ENCODE results near the gene KIFC3.

Gene KIFC3

DNA sequence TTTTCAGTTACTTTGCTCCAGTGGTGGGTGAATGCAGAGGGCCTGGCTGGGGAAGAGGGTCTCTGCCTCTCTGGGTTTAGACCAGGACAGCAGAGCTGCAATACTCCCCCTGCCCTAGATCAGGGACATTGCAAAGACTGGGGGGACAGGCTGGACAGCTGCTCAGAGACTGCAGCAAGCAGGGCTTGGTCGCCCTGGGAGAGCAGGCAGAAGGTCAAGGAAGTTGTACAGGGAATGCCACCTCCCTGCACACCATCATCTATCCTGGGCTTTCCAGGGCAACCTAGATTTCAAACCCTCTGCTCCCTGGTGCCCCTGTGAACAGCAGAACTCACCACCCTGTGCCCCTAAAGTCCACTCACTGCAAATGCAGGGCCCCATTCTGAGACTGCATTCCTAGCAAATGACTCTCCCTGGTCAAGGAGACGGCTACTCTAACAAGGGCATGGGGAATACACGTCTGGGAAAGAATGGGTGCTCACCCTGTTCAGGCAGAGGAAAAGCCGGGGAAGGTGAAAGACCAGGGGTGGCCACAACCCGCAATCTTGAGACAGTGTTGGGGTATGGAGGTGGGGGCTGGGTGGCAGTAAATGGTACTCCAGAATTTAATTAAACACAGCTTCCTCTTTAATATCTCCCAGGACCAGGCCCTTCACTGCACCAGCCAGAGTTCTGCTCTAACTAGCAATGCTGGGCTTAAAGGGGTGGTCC lies 1.0 kb downstream of the KIFC3 start:
- Histone ChIP-seq H3K9me3 (ENCODE audit: control insufficient read depth, insufficient read depth, low read depth, low read length) (no peaks in the 10 kb centered on the region), H3K4me3 (ENCODE audit: low read depth, low read length) (peak overlapping the region; percentile 49), H3K36me3 (ENCODE audit: control insufficient read depth in 2 of 2, insufficient read depth in 1 of 2, low read length in 2 of 2) (peaks cover 0 to 9% of the 10 kb centered on the region in 2 experiments; a peak in 1 of 3 replicates), H3K4me1 (ENCODE audit: control insufficient read depth, insufficient read depth, low read length) (peaks cover 3% of the 10 kb centered on the region; the same call in 1 of the 2 replicates), H3K27ac (ENCODE audit: extremely low read depth, low read depth, low read length) (no peak overlapping the region)
- POLR2A ChIA-PET, result interaction anchor here (1.9 kb wide), 1 partner anchor 9 kb away, joined by 7 read pairs; no protein-coding TSS in a partner anchor
- CTCF ChIA-PET, result interaction anchor here (0.6 to 2.7 kb wide), 3 partner anchors 62 to 923 kb away, joined by 3 to 13 read pairs (median 7); no protein-coding TSS in a partner anchor
- TF ChIP-seq ZNF2 (tag by site-specific recombination; IDR thresholded peaks at IDR 0.05), result no peak

DNA sequence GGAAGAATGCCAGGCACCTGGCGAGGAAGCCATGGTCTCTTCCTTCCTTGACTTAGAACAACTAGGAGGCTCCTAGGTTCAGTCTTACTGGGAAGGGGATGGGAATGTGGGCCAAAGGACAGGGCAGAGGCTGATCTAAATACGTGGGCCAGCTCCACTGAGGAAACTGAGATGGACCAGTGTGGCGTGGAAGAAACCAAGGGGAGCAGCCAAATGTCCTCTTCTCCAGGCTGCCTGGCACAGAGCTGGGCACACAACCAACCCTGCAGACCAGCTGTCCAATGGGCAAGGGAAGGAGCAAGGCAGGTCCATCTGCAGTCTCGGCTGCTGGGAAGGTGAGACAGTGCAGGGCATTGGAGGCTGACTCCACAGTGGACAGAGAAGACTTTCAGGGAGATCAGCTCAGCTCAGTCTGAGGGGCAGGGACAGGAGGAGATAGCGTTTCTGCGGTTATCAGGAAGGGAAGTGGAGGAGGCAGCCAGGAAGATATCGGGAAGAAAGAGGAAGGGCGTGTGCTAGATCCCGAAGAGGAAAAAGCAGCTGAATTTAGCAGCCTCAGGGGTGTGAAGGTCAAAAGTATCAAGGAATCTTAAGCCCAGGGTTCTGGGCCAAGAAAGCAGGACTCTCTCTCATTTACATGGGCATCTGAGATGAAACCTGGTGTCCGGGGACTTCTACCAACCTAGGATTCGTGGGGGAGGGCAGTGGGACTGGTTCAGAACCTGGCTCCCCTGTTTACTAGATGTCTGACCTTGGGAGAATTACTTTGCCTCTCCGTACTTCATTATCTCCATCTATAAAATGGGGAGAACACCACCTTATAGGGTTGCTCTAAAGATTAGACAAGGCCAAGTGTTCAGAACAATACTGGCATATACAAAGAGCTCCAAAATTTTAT lies 1.8 kb downstream of the KIFC3 start:
- POLR2A ChIA-PET, result interaction anchor here (1.9 kb wide), 1 partner anchor 10 kb away, joined by 7 read pairs; no protein-coding TSS in a partner anchor

DNA sequence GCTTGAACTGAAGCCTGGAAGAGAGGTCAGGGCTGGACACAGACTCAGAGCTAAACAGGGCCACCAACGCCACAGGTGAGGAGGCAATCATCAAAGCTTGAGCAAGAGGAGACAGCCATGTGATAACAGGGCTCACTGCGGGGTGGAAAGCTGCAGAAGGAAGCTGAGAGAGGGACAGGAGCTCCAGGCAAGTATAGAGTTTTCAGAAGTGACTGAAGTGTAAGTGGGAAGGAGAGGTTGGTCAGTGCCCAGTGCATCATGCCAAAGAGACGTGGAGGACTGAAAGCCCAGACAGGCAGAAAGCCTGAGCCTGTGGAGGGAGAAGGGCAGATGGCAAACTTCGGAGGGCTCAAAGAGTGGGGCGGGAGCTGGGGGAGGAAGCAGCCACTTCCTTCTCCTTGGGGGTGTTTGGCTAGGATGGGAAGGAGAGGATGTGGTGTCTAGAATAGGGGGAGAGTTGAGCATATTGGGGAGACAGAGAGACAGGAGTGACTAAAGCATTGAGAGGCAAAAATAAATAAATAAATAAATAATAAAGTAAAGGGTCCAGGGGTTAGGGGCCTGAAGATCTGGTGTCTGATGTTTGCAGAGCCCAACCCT lies 2.6 kb downstream of the KIFC3 start:
- Histone ChIP-seq H3K4me1 (ENCODE audit: control insufficient read depth, insufficient read depth, low read length) (peaks cover 3% of the 10 kb centered on the region; the same call in 1 of the 2 replicates), H3K4me3 (ENCODE audit: low read depth, low read length) (no peak overlapping the region), H3K9me3 (ENCODE audit: control insufficient read depth, insufficient read depth, low read depth, low read length) (no peaks in the 10 kb centered on the region), H3K27ac (ENCODE audit: extremely low read depth, low read depth, low read length) (no peak overlapping the region), H3K36me3 (ENCODE audit: control insufficient read depth in 2 of 2, insufficient read depth in 1 of 2, low read length in 2 of 2) (peaks cover 0 to 9% of the 10 kb centered on the region in 2 experiments; a peak in 1 of 3 replicates)
- POLR2A ChIA-PET, result no interaction called here
- CTCF ChIA-PET, result interaction anchor here (0.9 to 1.5 kb wide), 4 partner anchors 9 to 67 kb away, joined by 3 to 7 read pairs (median 6); no protein-coding TSS in a partner anchor
- TF ChIP-seq GLIS1 (tag by site-specific recombination; IDR thresholded peaks at IDR 0.05), result peak; percentile 66; the same call in 1 of the 2 replicates
- TF ChIP-seq, protein P1, sequence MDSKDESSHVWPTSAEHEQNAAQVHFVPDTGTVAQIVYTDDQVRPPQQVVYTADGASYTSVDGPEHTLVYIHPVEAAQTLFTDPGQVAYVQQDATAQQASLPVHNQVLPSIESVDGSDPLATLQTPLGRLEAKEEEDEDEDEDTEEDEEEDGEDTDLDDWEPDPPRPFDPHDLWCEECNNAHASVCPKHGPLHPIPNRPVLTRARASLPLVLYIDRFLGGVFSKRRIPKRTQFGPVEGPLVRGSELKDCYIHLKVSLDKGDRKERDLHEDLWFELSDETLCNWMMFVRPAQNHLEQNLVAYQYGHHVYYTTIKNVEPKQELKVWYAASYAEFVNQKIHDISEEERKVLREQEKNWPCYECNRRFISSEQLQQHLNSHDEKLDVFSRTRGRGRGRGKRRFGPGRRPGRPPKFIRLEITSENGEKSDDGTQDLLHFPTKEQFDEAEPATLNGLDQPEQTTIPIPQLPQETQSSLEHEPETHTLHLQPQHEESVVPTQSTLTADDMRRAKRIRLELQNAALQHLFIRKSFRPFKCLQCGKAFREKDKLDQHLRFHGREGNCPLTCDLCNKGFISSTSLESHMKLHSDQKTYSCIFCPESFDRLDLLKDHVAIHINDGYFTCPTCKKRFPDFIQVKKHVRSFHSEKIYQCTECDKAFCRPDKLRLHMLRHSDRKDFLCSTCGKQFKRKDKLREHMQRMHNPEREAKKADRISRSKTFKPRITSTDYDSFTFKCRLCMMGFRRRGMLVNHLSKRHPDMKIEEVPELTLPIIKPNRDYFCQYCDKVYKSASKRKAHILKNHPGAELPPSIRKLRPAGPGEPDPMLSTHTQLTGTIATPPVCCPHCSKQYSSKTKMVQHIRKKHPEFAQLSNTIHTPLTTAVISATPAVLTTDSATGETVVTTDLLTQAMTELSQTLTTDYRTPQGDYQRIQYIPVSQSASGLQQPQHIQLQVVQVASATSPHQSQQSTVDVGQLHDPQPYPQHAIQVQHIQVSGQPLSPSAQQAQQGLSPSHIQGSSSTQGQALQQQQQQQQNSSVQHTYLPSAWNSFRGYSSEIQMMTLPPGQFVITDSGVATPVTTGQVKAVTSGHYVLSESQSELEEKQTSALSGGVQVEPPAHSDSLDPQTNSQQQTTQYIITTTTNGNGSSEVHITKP (tag by site-specific recombination; IDR thresholded peaks at IDR 0.05), result peak; percentile 97
- TF ChIP-seq, protein P2, sequence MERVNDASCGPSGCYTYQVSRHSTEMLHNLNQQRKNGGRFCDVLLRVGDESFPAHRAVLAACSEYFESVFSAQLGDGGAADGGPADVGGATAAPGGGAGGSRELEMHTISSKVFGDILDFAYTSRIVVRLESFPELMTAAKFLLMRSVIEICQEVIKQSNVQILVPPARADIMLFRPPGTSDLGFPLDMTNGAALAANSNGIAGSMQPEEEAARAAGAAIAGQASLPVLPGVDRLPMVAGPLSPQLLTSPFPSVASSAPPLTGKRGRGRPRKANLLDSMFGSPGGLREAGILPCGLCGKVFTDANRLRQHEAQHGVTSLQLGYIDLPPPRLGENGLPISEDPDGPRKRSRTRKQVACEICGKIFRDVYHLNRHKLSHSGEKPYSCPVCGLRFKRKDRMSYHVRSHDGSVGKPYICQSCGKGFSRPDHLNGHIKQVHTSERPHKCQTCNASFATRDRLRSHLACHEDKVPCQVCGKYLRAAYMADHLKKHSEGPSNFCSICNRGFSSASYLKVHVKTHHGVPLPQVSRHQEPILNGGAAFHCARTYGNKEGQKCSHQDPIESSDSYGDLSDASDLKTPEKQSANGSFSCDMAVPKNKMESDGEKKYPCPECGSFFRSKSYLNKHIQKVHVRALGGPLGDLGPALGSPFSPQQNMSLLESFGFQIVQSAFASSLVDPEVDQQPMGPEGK (tag by site-specific recombination; IDR thresholded peaks at IDR 0.05), result no peak

More for the DNA sequence above, 1.8 kb downstream of the KIFC3 start:
- TF ChIP-seq, protein P1 (tag by site-specific recombination; IDR thresholded peaks at IDR 0.05), result peak; percentile 16; the same call in 1 of the 2 replicates
- TF ChIP-seq, protein P3, sequence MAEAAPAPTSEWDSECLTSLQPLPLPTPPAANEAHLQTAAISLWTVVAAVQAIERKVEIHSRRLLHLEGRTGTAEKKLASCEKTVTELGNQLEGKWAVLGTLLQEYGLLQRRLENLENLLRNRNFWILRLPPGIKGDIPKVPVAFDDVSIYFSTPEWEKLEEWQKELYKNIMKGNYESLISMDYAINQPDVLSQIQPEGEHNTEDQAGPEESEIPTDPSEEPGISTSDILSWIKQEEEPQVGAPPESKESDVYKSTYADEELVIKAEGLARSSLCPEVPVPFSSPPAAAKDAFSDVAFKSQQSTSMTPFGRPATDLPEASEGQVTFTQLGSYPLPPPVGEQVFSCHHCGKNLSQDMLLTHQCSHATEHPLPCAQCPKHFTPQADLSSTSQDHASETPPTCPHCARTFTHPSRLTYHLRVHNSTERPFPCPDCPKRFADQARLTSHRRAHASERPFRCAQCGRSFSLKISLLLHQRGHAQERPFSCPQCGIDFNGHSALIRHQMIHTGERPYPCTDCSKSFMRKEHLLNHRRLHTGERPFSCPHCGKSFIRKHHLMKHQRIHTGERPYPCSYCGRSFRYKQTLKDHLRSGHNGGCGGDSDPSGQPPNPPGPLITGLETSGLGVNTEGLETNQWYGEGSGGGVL (tag by site-specific recombination; IDR thresholded peaks at IDR 0.05), result no peak
- TF ChIP-seq, protein P4, sequence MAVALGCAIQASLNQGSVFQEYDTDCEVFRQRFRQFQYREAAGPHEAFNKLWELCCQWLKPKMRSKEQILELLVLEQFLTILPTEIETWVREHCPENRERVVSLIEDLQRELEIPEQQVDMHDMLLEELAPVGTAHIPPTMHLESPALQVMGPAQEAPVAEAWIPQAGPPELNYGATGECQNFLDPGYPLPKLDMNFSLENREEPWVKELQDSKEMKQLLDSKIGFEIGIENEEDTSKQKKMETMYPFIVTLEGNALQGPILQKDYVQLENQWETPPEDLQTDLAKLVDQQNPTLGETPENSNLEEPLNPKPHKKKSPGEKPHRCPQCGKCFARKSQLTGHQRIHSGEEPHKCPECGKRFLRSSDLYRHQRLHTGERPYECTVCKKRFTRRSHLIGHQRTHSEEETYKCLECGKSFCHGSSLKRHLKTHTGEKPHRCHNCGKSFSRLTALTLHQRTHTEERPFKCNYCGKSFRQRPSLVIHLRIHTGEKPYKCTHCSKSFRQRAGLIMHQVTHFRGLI (tag by site-specific recombination; IDR thresholded peaks at IDR 0.05), result 0 out of 2 replicates have a peak, but pooled peaks have one; percentile 7
- TF ChIP-seq ZNF701 (tag by site-specific recombination; IDR thresholded peaks at IDR 0.05) (no peak), ZNF792 (tag by site-specific recombination; IDR thresholded peaks at IDR 0.05) (no peak)
- no peaks in the 10 kb centered on the region for H3K9me3 ChIP-seq (ENCODE audit: control insufficient read depth, insufficient read depth, low read depth, low read length)
- H3K27ac ChIP-seq (ENCODE audit: extremely low read depth, low read depth, low read length), result no peak overlapping the region
- H3K4me3 ChIP-seq (ENCODE audit: low read depth, low read length), result no peak overlapping the region
- H3K4me1 ChIP-seq (ENCODE audit: control insufficient read depth, insufficient read depth, low read length), result peaks cover 3% of the 10 kb centered on the region; the same call in 1 of the 2 replicates
- H3K36me3 ChIP-seq (ENCODE audit: control insufficient read depth in 2 of 2, insufficient read depth in 1 of 2, low read length in 2 of 2), result peaks cover 0 to 9% of the 10 kb centered on the region in 2 experiments; a peak in 1 of 3 replicates
- CTCF ChIA-PET, result interaction anchor here (0.6 to 2.7 kb wide), 4 partner anchors 63 to 924 kb away, joined by 3 to 13 read pairs (median 6); no protein-coding TSS in a partner anchor
